GM21723 (cell line): ENCODE measurements around the gene AVP.
"Not testable (repeated sequence)": the region's sequence is repeated elsewhere in the genome, so short reads cannot be mapped to it uniquely, and the experiment has no call there.

Source experiments
- ATAC-seq: cut with Tn5 transposase; IDR thresholded peaks from one replicate; pipeline ENCODE4 v1.9.1; 2021; ENCODE audit warnings: mild to moderate bottlenecking, moderate library complexity; ENCODE audit not compliant: unreplicated experiment

Gene AVP, protein sequence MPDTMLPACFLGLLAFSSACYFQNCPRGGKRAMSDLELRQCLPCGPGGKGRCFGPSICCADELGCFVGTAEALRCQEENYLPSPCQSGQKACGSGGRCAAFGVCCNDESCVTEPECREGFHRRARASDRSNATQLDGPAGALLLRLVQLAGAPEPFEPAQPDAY

DNA sequence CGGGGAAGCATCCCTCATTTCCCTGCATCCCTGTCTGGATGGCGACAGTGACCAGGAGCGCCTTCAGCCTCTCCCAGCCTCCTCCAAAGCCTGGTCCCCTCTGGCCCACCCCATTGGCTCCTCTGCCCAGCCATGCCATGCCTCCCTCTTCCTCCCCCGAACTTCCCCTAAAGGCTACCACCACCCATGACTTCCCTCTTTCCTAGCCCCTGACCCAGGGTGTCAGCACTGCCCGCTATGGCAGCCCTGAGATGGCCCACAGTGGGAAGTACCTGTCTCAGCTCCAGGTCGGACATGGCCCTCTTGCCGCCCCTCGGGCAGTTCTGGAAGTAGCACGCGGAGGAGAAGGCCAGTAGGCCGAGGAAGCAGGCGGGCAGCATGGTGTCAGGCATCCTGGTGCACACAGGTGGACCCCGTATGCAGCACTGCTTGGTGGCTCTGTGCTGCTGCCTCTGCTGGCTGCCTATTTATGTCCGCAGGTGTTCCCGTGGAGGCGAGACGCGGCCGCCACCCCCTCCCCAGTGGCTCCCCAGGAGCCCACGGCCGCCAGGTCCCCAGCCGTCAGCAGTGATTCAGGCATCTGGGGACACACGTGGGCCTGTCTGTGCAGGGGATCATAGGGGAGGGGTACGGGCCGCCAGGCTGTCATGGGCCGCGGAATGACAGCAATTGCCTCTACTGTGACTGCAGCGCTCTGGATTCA lies at the start of gene AVP:
TSS of gene AVP (minus strand) at position 442 of the 703 bp plus-strand sequence. CDS start at position 392, 50 bp downstream.
- no peak for ATAC-seq

DNA sequence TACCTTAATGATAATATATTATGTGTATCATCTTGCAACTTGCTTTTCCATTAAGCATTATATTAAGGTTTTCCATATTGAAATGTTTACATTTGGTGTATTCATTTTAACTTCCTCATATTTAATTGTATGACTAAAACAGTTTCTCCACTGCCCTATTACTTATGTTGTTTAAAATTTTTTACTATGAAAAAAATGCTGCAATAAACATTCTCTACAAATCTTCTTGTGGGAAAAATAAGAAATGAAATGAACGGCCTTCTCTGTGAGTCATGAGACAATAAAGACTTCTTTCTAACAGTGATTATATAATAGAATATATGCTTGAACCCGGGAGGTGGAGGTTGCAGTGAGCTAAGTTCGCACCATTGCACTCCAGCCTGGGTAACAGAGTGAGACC lies 49.6 kb upstream of the AVP start:
- ATAC-seq = no peak

DNA sequence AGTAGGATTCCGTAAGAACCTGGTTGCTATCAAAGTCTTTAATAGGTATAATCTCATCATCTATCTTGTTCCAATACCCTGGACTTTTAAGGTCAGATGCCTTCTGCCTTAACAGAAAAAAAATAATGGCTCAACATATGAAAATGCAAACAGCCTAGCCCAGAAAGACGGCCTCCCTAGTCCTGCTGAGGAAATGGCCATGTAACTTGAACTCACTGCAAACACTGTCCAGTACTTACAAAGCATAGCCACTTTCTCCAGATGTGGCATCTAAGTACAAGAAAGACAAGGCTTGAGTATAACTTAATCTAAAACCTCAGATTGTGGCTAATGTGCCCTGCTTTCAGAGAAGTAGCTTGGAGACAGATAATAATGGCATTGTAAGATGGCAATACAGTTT lies 48.6 kb upstream of the AVP start:
- no peak for ATAC-seq

DNA sequence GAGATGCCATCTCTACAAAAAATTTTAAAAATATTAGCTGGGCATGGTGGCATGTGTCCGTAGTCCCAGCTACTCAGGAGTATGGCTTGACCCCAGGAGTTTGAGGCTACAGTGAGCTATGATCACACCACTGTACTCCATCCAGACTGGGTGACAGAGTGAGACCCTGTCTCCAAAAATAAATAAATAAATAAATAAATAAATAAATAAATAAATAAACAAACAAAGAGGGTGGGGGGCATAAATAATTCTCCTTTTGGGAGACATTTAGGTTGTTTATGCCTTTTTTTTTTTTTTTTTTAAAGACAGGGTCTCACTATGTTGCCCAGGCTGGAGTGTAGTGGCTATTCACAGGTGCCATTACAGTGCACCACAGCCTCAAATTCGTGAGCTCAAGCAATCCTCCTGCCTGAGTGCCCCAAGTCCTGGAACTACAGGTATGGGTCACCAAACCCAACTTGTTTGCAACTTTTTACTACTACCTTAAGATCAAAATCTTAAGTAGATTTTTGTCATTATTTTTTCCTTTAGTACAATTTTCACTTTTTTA lies 45.6 kb upstream of the AVP start:
- ATAC-seq = no peak

DNA sequence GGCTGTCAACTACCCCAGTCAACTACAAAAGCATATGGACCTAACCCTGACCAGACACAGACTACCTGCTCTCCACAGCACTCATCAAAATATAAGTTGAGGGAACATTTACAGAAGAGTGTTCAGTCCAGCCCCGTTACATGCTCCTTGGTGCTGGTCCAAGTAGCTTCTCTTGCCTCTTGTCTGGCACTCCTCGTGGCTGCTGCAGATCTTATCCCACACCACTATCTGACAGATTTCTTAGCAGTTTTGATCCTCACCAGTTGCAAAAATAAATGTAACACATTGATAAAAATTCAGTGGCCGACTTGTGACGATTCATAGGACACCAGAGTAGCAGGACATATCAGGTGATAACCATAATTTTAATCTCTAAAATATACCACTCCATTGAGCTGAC lies 44.6 kb upstream of the AVP start:
- ATAC-seq = no peak

DNA sequence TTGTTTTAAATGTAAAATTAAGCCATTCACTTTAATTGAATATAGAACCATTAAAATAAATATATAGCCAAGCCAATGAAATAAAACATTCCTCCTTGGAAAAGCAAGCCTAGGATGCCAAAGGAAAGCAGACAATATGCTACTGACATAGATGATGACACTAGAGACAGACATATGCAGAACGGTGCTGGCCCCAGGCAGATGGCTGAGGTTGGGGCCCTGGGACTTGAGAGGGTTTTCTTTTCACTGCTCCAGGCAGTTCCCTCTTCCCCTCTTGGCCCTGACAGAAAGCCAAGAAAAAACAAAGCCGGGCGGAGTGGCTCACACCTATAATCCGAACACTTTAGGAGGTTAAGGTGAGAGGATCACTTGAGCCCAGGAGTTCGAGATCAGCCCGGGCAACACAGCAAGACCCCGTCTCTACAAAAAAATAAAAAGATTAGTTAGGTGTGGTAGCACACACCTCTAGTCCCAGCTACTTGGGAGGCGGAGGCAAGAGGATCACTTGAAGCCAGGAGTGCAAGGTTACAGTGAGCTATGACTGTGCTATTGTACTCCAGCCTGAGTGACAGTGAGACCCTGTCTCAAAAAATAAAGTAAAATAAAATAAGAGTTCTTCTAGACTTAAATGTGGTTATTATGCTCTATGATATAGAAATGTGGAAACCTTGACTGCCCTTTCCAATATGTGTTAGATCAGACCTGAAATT lies 43.9 kb upstream of the AVP start:
- ATAC-seq = no peak

DNA sequence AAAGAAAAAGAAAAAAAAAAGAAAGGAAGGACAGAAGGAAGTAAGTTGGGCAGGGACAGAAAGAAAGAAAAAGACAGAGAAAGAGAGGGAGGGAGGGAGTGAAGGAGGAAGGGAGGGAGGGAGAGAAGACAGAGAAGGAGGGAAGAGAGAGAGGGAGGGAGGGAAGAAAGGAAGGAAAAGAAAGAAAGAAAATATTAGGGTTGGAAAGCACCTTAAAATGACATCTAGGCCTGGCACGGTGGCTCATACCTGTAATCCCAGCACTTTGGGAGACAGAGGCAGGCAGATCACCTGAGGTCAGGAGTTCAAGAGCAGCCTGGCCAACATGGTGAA lies 42.0 kb upstream of the AVP start:
- ATAC-seq = no peak

DNA sequence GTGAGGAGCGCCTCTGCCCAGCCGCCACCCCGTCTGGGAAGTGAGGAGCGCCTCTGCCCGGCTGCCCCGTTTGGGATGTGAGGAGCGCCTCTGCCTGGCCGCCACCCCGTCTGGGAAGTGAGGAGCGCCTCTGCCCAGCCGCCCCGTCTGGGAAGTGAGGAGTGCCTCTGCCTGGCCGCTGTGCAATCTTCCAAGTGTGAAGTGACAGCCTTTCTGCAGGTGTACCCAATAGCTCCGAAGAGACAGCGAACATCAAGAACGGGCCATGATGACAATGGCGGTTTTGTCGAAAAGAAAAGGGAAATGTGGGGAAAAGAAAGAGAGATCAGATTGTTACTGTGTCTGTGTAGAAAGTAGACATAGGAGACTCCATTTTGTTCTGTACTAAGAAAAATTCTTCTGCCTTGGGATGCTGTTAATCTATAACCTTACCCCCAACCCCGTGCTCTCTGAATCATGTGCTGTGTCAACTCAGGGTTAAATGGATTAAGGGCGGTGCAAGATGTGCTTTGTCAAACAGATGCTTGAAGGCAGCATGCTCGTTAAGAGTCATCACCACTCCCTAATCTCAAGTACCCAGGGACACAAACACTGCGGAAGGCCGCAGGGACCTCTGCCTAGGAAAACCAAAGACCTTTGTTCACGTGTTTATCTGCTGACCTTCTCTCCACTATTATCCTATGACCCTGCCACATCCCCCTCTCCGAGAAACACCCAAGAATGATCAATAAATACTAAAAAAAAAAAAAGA lies 41.4 kb upstream of the AVP start:
- not testable (repeated sequence) for ATAC-seq

DNA sequence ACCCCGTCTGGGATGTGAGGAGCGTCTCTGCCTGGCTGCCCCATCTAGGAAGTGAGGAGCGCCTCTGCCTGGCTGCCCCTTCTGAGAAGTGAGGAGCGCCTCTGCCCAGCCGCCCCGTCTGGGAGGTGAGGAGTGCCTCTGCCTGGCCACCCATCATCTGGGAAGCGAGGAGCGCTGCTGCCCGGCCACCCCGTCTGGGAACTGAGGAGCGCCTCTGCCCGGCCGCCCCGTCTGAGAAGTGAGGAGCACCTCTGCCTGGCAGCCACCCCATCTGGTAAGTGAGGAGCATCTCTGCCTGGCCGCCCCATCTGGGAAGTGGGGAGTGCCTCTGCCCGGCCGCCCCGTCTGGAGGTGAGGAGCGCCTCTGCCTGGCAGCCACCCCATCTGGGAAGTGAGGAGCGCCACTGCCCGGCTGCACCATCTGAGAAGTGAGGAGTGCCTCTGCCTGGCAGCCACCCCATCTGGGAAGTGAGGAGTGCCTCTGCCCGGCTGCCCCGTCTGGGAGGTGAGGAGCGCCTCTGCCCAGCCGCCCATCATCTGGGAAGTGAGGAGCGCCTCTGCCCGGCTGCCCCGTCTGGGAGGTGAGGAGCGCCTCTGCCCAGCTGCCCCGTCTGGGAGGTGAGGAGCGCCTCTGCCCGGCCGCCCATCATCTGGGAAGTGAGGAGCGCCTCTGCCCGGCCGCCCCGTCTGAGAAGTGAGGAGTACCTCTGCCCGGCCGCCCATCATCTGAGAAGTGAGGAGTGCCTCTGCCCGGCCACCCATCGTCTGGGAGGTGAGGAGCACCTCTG lies 40.4 kb upstream of the AVP start:
- ATAC-seq = not testable (repeated sequence)

DNA sequence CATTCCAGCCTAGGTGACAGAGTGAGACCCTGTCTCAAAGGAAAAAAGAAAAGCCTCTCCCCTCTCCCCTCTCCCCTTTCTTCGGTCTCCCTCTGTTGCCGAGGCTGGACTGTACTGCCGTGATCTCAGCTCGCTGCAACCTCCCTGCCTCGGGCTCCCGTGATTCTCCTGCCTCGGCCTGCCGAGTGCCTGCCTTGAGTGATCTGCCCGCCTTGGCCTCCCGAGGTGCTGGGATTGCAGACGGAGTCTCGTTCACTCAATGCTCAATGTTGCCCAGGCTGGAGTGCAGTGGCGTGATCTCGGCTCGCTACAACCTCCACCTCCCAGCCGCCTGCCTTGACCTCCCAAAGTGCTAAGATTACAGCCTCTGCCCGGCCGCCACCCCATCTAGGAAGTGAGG lies 39.6 kb upstream of the AVP start:
- not testable (repeated sequence) for ATAC-seq

DNA sequence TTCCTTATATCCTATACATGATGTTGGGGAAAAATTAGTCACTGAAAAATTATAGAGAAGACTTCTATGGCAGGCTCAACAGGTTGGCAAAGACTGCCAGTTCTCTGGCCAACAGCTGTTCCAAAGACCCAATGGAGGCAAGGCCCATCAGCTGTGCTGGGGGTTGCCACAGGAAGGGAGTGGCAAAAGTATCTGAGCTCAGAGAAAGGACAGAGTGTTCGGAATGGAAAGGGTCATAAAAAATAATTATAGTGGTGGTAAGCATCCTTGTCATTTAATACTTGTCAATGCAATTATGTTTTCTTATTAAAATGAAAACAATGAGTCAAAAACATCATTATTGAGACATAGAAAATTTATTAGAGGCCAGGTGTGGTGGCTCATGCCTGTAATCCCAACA lies 39.0 kb upstream of the AVP start:
- ATAC-seq = no peak

DNA sequence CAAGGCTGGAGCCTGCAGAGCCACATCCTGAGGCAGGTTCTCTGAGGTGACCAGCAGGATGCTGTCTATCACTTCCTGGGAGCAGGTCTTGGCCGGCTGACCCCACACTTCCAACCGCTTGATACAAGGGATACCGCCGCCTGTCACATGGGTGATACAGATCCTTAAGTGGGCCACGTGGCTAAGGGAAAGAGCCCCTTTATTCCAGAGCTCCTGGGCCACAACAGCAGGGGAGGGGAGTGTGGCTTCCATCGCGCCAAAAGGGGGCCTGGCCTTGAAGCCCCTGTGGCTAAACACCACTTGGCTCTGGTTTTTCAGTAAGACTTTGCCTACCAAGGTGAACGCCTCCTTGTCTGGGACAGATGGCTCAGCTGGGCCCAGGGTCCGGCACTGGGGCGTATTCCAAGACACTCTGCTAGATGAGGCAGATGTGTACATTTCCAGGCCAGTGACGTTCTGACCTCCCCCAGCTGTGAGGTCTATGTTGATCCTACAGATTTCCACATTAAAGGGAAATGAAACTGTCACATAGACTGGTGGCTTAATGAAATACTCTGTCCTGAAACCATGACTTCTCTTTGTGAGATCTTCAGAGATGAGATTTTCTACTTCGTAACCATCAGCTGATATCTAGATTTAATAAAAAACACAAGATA lies 37.6 kb upstream of the AVP start:
- no peak for ATAC-seq

DNA sequence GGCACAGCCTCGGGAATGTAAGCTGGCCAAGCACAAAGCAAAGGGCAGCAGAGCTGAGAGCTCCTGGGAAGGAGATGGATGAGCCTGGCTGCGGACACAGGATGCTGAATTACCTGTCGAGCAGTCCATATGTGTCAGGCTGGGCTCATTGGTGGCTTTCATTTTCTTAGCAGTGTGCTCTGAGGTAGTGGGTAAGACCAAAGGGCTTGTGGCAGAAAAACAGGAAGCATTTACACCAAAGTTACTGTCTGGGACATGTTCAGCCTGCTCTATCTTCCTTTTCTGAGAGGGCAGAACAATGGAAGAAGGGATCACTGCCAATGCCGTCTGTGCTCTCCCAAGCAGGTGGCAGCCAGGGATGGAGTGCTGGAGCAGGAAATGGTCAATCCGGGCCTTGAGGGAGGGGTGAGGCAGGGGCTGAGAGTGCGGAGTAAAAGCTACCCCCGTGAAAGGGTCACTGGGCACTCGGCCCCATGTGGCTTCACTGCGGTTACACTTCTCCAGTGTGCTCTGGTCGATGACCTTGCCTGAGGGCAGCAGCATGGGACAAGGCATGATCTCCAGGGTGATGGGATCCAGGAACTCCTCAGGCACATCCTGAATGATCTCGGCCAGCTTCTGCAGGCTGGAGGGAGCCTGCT lies 36.9 kb upstream of the AVP start:
- ATAC-seq = no peak

DNA sequence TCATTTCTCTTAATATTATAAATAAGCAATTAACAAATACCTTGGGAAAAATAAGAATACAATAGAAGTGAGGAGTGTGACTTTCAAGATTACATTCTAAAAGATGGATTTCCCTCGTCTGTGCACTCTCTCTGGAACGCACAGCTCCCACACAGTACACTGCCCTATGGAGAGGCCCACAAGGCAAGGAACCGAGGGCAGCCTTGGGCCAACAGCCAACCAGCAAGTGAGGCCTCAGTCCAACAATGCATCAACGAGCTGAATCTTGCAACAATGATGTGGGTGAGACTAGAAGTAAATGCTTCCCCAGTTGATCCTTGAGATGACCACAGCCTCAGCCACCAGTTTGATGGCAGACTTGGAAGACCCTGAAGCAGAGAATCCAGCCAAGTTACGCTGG lies 34.5 kb upstream of the AVP start:
- ATAC-seq = no peak

DNA sequence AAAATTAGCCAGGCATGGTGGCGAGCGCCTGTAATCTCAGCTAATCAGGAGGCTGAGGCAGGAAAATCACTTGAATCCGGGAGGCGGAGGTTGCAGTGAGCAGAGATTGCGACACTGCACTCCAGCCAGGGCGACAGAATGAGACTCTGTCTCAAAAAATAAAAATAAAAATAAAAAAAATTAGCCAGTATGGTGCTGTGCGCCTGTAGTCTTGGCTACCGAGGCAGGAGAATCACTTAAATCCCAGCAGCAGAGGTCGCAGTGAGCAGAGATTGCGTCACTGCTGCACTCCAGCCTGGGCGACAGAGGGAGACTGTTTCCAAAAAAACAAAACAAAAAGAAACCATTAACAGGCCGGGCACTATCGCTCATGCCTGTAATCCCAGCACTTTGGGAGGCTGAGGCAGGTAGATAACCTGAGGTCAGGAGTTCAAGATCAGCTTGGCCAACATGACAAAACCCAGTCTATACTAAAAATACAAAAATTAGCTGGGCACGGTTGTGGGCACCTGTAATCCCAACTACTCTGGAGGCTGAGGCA lies 33.4 kb upstream of the AVP start:
- ATAC-seq = not testable (repeated sequence)

DNA sequence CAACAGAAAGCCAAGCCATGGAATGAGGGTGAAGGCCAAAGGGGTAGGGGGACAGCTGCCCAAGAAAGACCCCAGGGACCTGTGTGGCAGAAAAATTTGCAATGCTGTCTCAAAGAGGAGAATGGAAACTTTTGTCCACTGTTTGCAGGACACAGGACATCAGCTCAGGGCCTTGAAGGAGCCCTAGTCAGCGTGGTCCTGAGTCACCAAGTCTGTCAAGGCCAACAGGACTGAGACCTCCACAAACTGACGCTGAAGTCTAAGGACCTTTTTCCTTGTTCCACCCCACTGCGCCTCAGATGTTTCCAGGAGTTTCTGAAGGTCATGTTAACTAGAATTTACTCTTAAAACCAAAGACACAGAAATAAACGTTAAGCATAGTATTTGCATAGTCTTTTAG lies 31.8 kb upstream of the AVP start:
- ATAC-seq = no peak

DNA sequence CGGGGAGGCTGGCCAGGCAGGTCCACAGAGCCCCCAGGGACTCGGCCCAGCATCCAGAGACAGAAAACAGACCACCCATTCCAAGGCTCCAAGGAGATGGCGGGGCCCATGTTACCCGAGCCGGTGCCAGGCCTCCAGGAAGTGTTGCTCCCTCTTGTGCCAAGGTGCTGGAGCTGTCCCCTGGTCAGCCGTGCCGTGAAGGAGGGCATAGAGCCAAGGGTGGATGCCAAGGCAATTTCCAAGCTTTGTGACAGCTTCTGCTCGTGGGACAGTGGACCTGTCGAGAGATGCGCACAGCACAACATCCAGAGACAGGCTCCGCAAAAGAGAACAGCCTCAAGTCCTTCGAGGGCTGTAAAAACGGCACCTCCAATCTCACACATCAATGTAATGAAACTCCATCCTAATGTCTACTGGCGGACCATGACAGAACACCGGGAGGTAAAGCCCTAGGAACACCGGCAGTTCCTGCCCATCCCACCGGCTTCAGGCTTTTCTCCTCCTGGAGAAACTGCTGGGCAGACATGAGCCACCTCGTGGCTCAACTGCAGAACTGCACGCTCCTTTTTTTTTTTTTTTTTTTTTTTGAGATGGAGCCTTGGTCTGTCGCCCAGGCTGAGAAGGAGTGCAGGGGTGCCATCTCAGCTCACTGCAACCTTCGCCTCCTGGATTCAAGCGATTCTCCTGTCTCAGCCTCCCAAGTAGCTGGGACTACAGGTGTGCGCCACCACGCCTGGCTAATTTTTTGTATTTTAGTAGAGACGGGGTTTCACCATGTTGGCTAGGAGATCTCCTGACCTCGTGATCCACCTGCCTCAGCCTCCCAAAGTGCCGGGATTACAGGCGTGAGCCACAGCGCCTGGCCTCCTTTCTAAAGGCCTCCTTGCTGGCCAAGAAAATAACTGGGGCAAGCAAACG lies 30.9 kb upstream of the AVP start:
- no peak for ATAC-seq

DNA sequence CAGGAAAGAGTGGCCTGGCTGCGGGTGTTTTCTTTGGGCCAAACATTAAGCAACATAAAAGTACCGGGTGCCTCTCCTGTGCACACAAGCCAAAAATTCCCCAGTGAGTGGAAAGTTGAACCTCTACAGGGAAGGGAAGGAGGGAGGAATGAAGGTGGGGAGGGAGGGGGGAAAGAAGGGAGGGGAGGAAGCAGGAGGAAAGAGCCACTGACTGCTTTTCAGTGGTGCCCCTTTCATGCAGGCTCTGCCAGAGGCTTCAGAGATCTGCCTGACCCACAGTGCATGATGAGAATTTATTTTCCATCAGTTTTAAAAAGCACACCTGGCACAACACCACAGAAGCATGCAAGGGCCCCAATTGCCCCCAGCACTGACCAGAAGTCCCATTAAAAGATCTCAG lies 27.5 kb upstream of the AVP start:
- ATAC-seq = no peak
